Occipital lobe (tissue), 2 donors: Measurements from ENCODE around the gene UTY. TPM values are rescaled to one million over a fixed set of nuclear protein-coding genes. Genes with fewer than 3 reads are reported as not detected.
A peak's percentile ranks its signal among the peaks of the same experiment; 100 is the strongest.

ENCODE experiments used
- DNase-seq: peaks from one replicate; lab custom pipeline; 2025; lab: John Stamatoyannopoulos, UW
- total RNA-seq: library from RNA; depleted of rRNA; stranded (reverse); fragments of >200 nt; gene quantifications from one replicate; pipeline ENCODE4 v1.2.3, GENCODE V29; 2014

The UTY gene
- total RNA-seq, result not detected

GRCh38 chrY:13479828-13480227 is at the start of gene UTY:
Gene UTY (minus strand): TSS chrY:13480033. CDS start chrY:13479665, 368 bp downstream.
- DNase-seq, result peak; percentile 68

DNA sequence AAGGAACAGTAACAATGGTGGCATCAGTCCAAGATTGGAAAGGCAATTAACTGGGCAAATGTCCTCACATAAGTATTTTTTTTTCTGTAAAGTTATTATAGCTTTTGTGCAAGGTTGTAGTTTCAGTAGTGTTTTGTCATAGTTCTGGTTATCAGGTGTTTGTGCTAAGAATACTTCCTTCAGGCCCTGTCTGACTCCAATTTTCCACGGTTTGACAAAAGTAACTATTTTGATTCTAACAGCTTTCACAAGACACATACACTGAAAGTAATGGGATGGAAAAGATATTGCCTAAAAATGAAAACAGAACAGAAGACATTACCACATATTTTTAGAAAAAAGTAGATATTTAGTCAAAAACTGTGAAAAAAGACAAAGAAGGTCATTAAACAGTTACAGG is 40.6 kb upstream of the UTY start:
- no peak for DNase-seq

DNA sequence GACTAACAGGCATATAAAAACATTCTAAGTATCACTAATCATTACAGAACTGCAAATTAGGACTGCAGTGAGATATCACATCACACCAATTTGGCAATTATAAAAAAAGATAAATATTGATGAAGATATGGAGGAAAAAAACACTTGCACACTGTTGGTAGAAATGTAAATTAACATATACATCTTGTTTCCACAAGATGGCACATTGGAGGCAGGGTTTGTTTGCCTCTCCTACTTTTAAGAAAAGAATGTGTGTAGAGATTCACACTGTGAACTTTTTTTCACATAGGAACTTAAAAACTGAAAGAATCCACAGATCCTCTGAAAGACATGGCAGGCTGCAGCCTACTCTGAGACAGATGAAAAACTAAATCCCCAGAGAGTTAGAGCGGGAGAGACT is 21.4 kb upstream of the UTY start:
- no peak for DNase-seq

GRCh38 chrY:13493737-13494136 is 13.9 kb upstream of the UTY start:
- DNase-seq, result no peak

GRCh38 chrY:13492408-13492807 is 12.6 kb upstream of the UTY start:
- no peak for DNase-seq

GRCh38 chrY:13488738-13489137 is 8.9 kb upstream of the UTY start:
- DNase-seq, result no peak

DNA sequence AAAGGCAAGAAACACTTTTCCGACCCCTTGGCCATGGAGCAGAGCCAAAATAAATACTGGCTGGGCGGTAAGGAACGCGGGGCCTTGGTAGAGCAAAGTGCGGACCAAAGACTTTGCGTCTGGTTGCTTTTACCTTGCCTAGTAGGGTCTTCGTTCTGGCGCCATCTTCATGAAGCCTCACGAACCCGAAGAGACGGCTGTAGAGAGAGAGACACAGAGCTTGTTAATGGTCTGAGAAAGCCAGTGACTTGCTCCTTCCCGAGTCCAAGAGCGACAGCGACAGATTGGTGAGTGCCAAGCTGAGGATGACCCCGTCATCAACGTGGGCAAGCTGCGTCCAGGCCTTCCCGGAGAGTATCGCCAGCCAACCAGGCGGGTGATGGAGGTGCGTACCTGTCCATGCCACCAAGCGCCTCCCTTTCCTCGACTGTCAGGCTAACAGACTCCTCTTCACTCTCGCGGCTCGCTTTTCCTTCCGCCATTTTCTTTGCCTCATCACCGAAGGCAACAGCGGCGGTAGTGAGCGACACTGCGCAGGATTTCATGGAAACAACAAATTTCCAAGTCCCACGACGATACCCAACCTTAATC is 617 bp downstream of the UTY start:
- peak; percentile 31 for DNase-seq

DNA sequence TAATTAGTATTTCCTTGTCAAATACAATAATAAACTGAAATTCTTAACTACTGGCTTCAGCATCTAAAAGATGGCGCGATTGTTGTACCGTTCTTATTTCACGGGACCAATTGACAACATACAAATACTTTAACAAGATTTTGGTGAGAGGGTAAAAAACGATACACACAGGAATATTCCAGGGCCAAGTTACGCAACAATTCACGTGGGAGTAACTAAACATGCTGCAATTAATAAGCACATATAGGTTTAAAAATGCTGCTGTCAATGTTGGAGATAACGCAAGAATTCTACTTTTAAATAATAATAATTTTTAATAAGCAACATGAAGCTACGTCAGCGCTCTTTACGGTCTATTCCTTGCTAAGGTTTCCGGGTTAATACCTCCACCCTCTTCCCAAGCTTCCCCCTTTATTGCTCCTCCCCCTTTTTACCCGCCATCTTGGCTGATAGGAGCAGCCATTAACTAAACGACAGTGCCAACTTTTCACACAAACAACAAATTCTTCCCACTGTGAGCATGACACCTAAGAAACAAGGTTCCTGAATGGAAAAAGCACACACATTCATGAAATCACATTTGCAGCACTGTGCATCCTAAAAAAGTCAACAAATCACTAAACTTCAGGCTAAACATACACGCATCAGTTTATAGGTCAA is 1.6 kb downstream of the UTY start:
- peak; percentile 1 for DNase-seq

DNA sequence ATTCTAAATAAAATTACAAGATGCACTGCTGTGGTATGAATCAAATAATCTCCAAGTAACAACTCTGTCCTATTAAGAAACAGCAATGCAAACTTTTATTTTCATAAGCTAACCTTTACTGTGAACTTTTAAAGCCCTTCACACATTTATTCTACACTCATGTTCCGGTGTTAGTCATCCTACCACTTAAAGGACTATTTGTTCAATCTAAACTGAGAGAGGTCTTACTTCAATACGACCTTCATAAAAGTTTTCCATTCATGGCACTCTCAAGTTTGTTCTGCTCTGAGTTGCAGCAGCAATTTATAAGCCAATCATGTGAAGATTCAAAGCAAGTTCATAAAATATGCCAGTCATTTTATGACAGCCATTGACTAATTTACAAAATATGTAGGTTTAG is 4.8 kb downstream of the UTY start:
- no peak for DNase-seq

DNA sequence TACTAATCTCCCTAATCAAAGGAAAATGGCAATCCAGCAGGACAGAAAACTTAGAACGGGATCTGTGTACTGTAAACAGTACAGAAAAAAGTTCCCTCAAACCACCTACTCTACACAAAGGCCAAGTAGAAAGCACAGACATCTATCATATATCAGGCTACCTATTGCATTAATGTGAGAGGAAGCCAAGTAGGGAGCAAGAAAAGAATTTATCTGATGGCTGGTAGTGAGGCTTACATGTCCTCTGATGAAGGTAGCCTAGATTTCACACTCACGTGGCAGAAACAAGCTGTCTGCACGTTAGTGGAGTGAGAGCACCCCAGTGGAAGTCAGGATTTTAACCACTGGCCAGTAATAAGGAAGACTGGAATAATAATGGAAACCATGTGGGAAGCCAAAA is 28.3 kb downstream of the UTY start:
- DNase-seq, result no peak

DNA sequence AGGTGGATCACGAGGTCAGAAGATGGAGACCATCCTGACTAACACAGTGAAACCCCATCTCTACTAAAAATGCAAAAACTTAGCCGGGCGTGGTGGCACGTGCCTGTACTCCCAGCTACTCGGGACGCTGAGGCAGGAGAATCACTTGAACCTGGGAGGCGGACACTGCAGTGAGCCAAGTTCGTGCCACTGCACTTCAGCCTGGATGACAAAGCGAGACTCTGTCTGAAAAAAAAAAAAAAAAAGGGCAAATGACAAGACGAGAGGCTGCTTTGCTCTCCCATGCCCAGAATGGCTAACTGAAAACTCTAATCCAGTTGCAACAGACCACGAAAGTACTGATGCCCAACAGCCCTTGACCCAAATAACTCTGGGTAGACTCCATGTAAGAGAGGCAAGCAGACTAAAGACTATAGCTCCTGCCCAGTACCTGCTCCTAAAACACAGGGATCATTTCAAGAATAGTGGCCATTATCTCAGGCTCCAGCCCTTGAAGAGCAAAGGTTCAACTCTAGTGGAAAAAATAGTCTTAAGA is 29.2 kb downstream of the UTY start:
- DNase-seq, result no peak

- no peak for DNase-seq
Measured at GRCh38 chrY:13445566-13445965, 34.3 kb downstream of the UTY start.

GRCh38 chrY:13443146-13443545 is 36.7 kb downstream of the UTY start:
- DNase-seq, result no peak

DNA sequence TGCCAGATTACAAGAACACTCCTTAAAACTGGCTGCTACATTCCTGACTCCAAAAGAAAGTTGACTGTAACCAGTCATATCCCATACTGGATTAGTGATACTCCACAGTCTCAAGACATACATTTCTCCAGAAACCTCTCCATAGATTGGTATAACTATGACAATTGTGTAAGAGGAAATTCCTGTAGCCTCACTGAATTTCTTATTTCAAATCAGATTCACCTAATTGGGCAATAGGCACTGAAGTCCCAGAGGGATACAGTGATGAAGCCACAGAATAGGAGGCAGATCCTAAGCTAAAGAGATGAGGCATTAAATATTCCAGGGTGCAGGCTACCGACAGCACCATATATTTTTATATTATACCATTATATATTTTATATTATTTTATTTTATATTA is 39.0 kb downstream of the UTY start:
- DNase-seq, result no peak

DNA sequence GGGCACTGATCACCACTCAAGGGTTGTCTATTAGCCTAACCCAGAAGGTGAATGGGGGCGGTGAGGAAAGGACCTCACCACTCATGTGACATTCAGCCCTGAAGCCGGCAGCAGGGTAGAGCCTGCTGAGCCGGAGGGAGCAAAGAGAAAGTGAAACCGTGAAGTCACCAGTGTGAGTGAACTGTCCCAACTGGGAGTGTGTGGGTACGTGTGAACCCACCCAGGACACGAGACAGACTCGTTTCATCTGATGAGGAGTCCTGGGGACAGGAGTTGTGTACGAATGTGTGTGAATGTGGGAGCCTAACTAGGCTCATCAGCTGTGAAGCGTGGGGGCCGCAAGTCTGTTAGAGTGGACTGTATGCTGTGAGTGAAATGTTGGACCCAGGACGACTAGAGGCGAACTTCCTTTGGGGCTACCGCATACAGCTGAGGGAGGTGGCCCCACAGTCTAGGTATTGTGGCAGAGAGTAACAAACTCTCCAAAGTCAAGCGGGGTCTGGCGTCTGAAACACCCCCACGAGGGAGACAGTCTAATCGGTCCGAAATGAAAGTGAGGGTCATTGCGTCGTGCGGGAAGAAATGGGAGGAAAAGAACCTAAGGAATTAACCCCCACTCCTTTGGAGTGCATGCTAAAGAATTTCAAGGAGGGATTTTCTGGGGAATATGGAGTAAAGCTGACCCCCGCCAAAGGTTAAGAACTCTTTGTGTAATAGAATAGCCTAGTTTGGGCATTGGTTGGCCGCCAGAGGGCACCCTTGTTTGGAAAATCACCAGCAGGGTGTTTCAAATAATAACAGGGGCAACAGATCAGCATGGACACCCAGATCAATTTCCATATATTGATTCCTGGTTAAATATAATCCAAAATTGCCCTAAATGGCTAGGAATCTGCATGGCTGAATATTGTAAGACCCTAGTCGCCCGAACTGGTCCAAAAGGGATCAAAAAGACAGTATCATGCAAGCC is 43.6 kb downstream of the UTY start:
- DNase-seq, result peak; percentile 0

GRCh38 chrY:13435206-13435967 is 44.4 kb downstream of the UTY start:
- no peak for DNase-seq

- no peak for DNase-seq
Measured at GRCh38 chrY:13432293-13433025, 47.4 kb downstream of the UTY start.

DNA sequence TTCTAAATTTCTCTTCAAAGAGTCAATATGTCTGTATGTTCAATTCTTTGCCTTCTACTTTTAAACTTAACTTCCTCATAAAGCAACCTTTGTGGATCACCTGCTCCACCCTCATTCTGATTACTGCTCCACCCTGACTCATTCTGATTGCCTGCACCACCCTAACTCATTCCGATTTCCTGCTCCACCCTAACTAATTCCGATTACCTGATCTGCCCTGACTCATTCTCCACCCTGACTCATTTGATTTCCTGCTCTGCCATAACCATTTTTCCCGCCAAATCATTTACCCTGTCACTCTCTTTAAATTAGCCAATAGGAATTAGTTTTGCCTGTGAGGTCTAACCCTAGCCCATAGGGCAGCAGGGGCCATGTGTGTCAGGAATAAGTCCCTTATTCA is 50.3 kb downstream of the UTY start:
- no peak for DNase-seq

DNA sequence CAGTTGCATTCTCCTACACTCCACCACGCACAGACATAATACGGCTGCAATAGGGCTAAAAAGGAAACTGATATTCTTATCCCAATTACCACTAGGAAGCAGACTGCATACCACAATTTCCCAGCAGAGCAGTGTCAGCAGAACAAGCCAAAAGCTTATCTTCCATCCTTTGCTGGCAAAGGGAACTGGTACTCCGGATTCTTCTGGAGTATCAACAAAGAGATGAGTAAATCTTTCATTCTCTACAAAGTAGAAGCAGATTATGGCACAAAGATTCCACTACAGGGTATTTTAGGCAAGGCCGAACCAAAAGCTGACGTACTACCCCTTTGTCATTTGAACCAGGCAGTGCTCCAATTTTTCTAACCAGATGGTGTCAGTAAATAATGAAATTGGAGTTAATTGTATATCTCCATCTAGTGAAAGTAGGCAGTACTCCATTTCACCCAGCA is 56.5 kb downstream of the UTY start:
- DNase-seq, result peak; percentile 1

GRCh38 chrY:13416869-13417661 is 62.8 kb downstream of the UTY start:
- no peak for DNase-seq
